GM19463 (cell line): ENCODE results near the gene FREM1.

Source experiments
- ATAC-seq: cut with Tn5 transposase; IDR thresholded peaks from one replicate; pipeline ENCODE4 v1.9.1; 2021; ENCODE audit warnings: mild to moderate bottlenecking, moderate library complexity; ENCODE audit not compliant: unreplicated experiment

Gene FREM1

GRCh38 chr9:14909601-14909960 lies 647 bp downstream of the FREM1 start:
- ATAC-seq, result no peak

GRCh38 chr9:14909181-14909580 lies 1.0 kb downstream of the FREM1 start:
- no peak for ATAC-seq

DNA sequence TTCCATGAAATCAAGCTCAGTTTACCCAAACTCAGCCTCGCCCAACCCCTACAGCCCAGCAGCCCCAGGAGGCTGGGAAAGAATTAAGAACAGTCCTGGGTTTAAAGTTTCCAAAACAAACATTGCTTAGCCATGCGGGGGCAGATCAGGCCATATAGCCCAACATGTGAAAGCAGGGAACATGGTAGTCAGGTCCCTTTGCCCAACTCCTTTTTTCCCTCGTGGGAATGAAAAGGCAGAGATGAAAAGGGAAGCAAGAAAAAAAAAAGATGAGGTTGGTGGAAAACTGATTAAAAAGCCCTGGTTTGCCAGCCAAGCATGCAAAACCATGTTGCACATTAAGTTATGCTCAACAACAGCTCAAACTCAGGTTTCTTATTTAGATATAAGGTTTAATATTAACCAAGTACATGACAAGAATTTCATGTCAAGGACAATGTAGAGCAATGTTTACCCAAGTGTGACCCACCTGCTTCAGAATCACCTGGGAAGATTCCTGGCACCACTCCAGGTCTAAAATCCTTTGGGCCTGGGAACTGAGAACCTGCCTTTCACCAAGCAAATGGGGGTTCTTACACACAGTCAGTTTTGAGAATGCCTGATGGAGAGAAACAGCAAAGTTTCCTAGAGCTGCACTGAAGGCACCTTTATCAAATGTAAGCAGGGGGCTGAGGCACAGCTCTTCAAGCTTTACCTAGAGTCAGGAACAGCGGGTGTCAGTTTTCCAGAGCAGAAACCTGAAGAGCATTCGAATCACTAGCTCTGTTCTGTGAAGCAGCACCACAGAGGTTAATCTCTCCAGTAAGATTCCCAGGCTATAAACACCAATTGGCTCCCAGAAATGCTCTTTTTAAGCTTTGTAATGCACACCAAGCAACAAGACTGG lies 1.7 kb downstream of the FREM1 start:
- ATAC-seq, result peak; percentile 37

DNA sequence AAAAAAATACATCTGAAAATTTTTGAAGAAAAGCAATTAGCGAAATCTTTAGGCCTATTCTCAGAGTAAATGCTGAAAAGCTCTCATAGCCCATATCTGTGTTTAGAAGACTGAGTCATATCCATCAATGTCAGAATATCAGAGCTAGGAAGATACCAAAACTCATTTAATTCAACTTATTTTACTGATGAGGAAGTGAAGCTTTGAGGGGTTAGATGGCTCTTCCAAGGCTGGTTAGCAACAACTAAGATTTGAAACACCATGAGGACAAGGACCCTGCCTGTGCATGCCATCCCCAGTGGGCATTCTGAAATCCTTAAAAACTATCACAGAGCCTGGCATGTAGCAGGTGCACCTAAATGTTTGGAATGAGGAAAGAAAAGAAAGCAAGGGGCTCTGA lies 2.5 kb downstream of the FREM1 start:
- ATAC-seq, result no peak

DNA sequence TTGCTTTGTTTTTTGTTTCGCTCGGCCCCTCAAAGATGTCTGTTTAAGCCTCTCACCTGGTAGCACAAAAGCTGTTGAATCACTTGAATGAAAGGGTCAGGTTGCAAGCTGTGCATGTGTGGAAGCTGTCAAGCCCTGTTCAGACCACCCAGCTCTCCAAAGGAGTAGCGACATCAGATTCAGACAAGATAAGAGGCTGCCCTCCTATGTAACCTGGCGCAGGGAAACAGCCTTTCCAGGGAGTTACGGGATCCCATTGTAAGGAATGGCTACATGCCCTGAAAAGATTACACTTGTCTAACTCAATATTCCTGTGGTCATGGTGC lies 2.9 kb downstream of the FREM1 start:
- ATAC-seq, result no peak

GRCh38 chr9:14906644-14907359 lies 3.4 kb downstream of the FREM1 start:
- no peak for ATAC-seq

DNA sequence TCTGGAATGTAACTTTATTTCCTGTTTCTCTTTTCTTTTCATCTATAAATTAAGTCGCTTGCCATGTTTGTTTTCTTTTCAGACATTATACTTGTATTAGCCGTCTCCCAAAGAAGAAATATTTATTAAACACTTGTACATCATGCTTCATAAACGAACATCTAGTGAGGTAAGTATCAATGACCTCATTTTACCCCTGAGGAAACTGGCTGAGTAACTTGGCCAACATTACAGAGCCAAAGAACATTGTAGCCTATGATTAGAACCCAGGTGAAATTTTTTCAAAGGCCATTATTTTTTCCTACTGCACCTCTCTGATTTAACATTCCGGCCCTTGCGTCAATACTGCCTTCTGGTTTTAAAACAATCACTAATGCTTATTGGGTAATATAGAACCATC lies 4.2 kb downstream of the FREM1 start:
- no peak for ATAC-seq

GRCh38 chr9:14903040-14903439 lies 7.2 kb downstream of the FREM1 start:
- no peak for ATAC-seq

GRCh38 chr9:14902561-14902960 lies 7.7 kb downstream of the FREM1 start:
- no peak for ATAC-seq

DNA sequence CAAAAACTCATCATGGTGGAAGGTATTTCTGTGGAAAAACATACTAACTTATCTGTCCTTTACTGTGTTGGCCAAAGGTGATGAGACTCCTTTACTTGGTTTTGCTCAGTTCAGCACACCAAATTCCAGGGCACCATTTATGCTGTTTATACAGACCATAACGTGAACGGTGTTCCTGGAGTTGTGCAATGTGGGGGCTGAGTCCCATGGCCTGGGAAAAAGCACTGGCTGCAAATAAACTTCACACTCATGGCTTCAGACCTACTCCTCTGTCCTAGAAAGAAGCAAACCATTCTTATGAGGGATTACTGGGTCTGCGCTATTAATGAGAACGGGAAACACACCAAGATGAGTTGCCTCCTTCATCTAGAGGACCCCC lies 10.4 kb downstream of the FREM1 start:
- no peak for ATAC-seq

DNA sequence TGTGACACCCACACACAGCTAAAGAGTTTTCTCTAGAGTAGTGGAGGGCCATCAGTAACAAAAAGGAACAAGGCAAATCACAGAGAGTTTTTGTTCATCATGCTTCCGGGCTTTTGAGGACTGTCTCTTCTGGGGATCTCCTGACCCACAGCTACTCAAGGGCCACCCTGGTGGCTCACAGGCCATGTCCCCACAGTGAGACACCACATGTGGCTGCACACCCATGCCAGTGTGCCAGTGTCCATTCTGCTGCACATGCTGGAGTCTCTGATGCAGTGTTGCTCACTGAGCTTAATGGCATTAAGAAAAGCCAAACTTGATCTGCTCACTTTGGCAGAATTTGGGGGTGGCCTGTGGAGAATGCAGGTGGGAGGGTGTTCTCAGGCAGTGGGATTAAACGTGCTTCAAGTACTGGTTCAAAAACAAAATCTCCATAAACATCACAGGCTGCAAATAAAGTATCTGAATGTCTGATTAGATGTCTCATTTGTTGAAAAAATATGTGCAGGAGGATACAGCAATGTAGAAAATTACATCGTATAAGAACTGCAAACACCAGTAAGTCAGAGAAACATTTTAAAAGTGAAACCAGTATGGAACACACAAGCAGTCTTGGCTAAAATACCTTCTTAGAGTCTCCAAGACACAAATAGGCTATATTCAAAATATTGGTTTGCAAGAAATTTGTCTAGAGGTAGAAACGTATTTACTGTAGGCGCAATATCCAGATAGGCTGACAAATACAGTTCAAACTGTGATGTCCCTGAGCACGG lies 11.0 kb downstream of the FREM1 start:
- ATAC-seq, result no peak

- no peak for ATAC-seq
Measured at GRCh38 chr9:14895806-14896205, 14.4 kb downstream of the FREM1 start.

GRCh38 chr9:14893280-14893679 lies 16.9 kb downstream of the FREM1 start:
- no peak for ATAC-seq

DNA sequence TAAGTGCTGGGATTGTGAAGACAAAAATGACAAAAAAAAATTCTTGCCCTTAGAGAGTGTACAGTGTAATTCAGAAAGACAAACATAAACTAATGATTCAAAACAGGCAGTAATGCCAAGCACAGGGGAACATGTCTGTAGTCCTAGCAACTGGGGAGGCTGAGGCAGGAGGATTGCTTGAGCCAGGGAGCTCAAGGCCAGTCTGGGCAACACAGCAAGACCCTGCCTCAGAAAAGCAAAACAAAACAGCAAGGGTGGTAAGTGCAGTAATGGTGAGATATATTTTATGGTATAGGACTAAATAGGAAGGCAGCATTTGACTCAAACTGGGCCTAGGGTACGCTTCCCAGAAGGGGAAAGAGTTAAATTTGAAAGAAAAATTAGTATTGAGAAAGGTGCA lies 18.9 kb downstream of the FREM1 start:
- ATAC-seq, result no peak

DNA sequence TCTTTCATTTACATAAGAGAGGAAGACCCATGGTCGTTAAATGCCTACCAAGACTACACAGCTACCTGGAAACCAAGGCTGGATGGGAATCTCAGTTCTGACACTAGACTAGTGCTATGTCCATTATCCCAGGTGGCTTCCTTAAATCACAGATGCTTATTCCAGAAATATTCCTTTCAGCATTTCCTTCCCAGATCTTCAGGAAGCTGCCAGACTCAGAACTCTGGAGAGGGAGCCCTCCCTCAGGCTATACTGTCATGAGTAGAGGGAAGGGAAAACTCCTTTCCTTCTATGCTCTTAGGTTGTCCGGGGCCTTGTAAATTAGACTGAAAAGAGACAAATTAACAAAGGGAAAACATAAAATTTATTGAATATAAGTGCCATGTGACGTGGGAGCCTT lies 20.8 kb downstream of the FREM1 start:
- no peak for ATAC-seq

DNA sequence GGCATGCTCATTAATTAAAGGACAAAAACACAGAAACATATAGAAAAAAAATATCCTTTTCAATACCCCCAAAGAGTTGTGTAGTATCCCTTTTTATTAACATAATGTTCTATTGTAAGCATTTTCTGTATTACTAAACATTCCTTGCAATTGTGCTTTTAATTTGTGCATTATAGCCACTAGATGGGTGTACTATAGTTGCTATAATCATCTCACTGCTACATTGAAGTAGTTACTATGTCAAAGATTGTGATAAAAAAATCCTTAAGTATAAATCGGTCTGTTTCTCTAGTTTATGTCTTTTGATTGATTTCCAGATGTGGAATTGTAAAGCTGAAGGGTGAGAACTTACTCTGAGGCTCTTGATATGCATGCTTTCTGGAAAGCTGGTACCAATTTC lies 21.4 kb downstream of the FREM1 start:
- ATAC-seq, result no peak

DNA sequence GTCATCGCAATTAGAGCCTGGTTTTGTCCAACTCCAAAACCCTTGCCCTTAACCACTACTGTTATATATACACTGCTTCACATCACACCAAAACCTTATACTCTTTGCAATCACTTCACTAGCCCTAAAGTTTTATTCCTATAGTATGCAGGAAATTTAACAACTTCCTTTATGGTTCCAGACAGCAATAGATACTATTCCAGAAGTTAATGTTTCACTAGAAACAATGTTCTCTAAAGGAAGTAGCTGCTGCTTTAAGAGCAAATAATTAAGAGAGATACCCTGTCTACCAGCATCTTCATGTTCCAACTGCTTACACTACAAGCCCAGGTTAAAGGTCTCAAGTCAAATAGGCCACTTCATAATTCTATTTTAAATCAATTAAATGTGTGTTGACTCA lies 22.0 kb downstream of the FREM1 start:
- no peak for ATAC-seq

DNA sequence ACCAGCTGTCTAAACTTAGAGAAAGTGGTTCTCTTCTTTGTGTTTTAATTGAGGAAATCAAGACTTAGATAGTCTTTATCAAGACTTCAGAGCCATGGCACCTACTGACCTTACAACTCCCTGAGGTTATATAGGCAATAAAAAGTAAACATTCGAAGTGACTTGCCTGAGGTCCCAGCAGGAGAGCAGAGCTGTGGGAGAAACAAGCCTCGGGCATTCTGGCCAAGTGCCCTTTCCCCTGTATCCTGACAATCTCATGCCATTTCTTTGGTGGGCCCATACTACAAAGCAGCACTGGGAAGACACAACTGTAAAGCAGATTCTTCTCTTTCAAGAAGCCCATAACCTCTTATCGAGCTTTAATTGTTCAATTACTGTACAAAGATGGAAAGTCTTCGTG lies 23.1 kb downstream of the FREM1 start:
- no peak for ATAC-seq

DNA sequence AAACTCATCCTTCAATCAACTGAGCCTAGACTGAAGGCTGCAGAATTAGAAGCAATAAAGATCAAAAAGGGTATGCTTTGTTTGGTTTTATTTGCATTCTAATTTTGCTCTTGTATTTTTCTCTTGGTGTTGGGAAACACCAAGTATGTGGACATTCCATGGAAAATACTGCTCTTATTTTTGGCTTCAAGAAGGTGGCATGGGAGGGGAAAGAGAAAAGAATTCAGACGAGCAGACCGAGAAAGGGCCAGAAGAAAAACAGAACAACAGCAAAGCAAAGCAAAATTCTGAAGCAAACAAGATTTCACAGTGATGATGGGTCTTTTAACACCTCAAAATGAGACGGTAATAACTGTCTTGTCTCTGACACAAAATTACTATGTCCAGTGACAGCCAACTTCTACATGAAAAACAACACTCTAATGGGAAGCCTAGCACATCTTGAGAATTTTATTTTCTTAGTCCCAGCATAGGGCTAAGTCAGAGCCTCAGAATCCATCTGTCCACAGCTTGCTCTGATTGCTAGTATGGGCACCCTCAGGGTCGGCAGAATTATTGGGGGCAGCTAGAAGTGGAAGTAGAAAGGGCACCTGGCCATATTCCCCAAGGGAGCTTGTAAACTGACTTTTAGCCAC lies 26.8 kb downstream of the FREM1 start:
- ATAC-seq, result no peak

GRCh38 chr9:14882090-14882489 lies 28.1 kb downstream of the FREM1 start:
- no peak for ATAC-seq

DNA sequence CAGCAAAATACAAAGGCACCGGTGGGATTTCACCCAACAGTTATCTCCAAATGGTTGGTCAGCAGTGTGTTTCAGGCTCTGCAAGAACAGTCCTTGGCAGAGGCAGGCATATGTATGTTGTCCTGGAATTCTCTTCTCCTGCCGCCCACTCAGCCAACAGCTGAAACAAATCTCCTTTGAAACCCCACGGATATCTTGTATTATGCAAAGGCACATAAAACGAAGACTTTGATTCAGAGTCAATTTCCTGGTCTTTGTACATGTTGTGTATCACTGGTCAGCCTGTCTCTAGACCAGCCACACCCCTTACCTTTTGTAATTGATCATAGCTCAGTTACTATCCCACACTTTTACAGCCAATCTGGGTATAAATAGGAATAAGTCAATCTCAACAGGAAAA lies 29.2 kb downstream of the FREM1 start:
- ATAC-seq, result no peak
